Motor neuron (in vitro differentiated cells): ENCODE data around the gene LY9. TPM values are rescaled to one million over a fixed set of nuclear protein-coding genes. Genes with fewer than 3 reads are reported as not detected.
A peak's percentile ranks its signal among the peaks of the same experiment; 100 is the strongest.

Source experiments
- ATAC-seq, 8 experiments: fragments of 200-7000 bp; cut with Tn5 transposase; replicated peaks in 6 of 8; 2 replicates each; pipeline ENCODE4 v1.8.0; 2021; ENCODE audit warnings: mild to moderate bottlenecking in 8 of 8, moderate library complexity in 8 of 8
- H3K27ac ChIP-seq, 2 donors: fragments of 250-450 bp; sonication (Bioruptor Pico); 2 replicates each; pipeline ENCODE4 v1.9.0; 2021; ENCODE audit warnings: antibody characterized with exemption in 2 of 2, mild to moderate bottlenecking in 2 of 2, moderate library complexity in 1 of 2
- H3K4me1 ChIP-seq, 2 donors: fragments of 250-450 bp; sonication (Bioruptor Pico); replicated peaks in 1 of 2; 2 replicates each; pipeline ENCODE4 v1.6.1; 2021; ENCODE audit warnings: antibody characterized with exemption in 2 of 2, mild to moderate bottlenecking in 2 of 2, moderate library complexity in 1 of 2
- H3K4me3 ChIP-seq, 5 donors: fragments of 250-450 bp; sonication (Bioruptor Pico); 2 replicates each; pipeline ENCODE4 v1.9.0; 2021; ENCODE audit warnings: antibody characterized with exemption in 5 of 5, mild to moderate bottlenecking in 5 of 5, moderate library complexity in 4 of 5
- WGBS, 10 experiments: fragments of 450-650 bp; shearing (Covaris generic); methylation state at CpG; one replicate each; pipeline ENCODE4 v1.0.0; 2022; 5-methylcytosine and 5-hydroxymethylcytosine counted together
- in situ Hi-C, 9 experiments: fragments of 400-800 bp; cut with MboI; loops; one replicate each; pipeline ENCODE4 v1.15.0; 2021; ENCODE audit warnings: low sequenced_read_pairs in 9 of 9, low pct_unique_long_range_greater_than_20kb in 2 of 9; ENCODE audit not compliant: unreplicated experiment in 9 of 9
- total RNA-seq, 8 experiments: library from RNA; unstranded; fragments of 300-600 nt; gene quantifications; 2 replicates each; pipeline versions ENCODE4 v1.2.3 to v1.2.4, GENCODE V29; 2022

LY9 gene
- total RNA-seq = 1 to 10 TPM in 1 of 8 experiments, under 1 TPM in 6, not detected in 1; 0.05 to 1.4 (median 0.41) TPM

GRCh38 chr1:160795951-160796383 lies at the start of gene LY9:
TSS of gene LY9 (plus strand) at chr1:160796174. CDS start at chr1:160796188, 14 bp downstream.
- Histone ChIP-seq H3K4me1 (no peaks in the 10 kb centered on the region), H3K27ac (no peak within 1 kb of the TSS), H3K4me3 (no peak within 1 kb of the TSS)
- in situ Hi-C loops = no loop called here
- no peak for ATAC-seq
- WGBS, 10 experiments = 17 to 100% (median 87%) methylated on average over 1 to 4 of the region's 4 CpGs; no CpG with 5 or more reads in 2 of the 10 experiments

- in situ Hi-C loops = loop anchor here in 1 of 9 experiments (25.0 kb wide), 1 partner anchor 240 kb away; no protein-coding TSS in a partner anchor
- Histone ChIP-seq H3K27ac (no peak overlapping the region), H3K4me3 (no peak overlapping the region), H3K4me1 (peaks cover 0 to 4% of the 10 kb centered on the region in 2 donors)
- WGBS, 10 experiments = 0 to 79% (median 55%) methylated on average over 1 to 7 of the region's 7 CpGs; no CpG with 5 or more reads in 1 of the 10 experiments
- peak in 2 of 8 experiments; percentile 30 to 73 for ATAC-seq
Measured at GRCh38 chr1:160746836-160747500, 49.0 kb upstream of the LY9 start.

GRCh38 chr1:160747717-160748116 lies 48.3 kb upstream of the LY9 start:
- in situ Hi-C loops = loop anchor here in 1 of 9 experiments (25.0 kb wide), 1 partner anchor 240 kb away; no protein-coding TSS in a partner anchor
- H3K27ac ChIP-seq = no peak overlapping the region

DNA sequence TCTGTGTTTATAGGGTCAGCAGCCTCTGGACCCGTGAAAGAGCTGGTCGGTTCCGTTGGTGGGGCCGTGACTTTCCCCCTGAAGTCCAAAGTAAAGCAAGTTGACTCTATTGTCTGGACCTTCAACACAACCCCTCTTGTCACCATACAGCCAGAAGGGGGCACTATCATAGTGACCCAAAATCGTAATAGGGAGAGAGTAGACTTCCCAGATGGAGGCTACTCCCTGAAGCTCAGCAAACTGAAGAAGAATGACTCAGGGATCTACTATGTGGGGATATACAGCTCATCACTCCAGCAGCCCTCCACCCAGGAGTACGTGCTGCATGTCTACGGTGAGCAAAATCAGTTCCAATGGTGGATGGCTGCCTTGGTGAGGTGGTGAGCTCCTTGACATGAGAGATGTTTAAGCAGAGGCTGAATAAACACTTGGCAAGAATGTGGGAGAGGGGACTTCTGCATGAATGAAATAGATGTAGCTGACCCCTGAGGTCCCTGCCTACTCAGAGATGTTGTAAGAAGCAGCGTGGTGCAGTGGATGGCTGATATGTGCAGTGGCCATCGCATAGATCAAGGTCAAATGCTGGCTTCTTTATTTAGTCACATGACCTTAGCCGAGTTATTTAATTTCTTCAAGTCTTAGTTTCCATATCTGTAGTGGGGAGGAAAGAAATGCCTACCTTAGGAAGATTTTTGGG lies 47.6 kb upstream of the LY9 start:
- Histone ChIP-seq H3K4me1 (peaks cover 0 to 5% of the 10 kb centered on the region in 2 donors), H3K4me3 (no peak overlapping the region), H3K27ac (no peak overlapping the region)
- in situ Hi-C loops = loop anchor here in 1 of 9 experiments (25.0 kb wide), 1 partner anchor 239 kb away; no protein-coding TSS in a partner anchor
- peak in 2 of 8 experiments; percentile 55 to 79 for ATAC-seq
- 29 to 93% (median 81%) methylated on average over 1 to 9 of the region's 10 CpGs; no CpG with 5 or more reads in 2 of the 10 experiments for WGBS, 10 experiments

More at GRCh38 chr1:160747717-160748116, 48.3 kb upstream of the LY9 start:
- H3K4me3 ChIP-seq = no peak overlapping the region
- peaks cover 0 to 4% of the 10 kb centered on the region in 2 donors for H3K4me1 ChIP-seq
- ATAC-seq = no peak

- ATAC-seq = no peak
- 60 to 93% (median 89%) methylated on average over 1 of the region's 1 CpG; no CpG with 5 or more reads in 5 of the 10 experiments for WGBS, 10 experiments
- Histone ChIP-seq H3K4me3 (no peak overlapping the region), H3K4me1 (peaks cover 0 to 7% of the 10 kb centered on the region in 2 donors), H3K27ac (no peak overlapping the region)
- in situ Hi-C loops = loop anchor here in 1 of 9 experiments (25.0 kb wide), 1 partner anchor 238 kb away; no protein-coding TSS in a partner anchor
Measured at GRCh38 chr1:160748878-160749269, 47.1 kb upstream of the LY9 start.

DNA sequence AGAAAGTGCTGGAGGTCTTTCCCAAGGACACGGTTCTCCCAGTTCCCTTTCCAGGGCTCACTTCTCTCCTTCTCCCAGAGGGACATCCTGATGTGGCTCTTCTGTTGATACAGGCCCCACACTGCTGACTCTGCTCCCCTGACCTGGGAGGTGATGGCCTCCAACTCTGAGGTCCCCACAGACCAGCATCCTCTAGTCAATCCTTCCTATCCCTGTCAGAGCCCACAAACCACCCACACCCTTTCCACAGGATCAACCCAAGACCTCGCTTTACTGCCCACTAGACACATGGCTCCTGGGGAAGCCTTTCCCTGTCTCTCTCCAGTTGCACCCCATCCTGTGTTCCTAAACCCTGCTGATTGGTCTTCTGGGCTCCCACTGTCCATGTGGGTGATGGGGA lies 45.4 kb upstream of the LY9 start:
- 40 to 100% (median 66%) methylated on average over 1 to 2 of the region's 2 CpGs; no CpG with 5 or more reads in 4 of the 10 experiments for WGBS, 10 experiments
- in situ Hi-C loops = no loop called here
- Histone ChIP-seq H3K27ac (no peak overlapping the region), H3K4me3 (no peak overlapping the region), H3K4me1 (peaks cover 0 to 7% of the 10 kb centered on the region in 2 donors)
- no peak for ATAC-seq

- ATAC-seq = peak in 1 of 8 experiments; percentile 21
- WGBS, 10 experiments = 0 to 88% (median 64%) methylated on average over 2 to 3 of the region's 3 CpGs; no CpG with 5 or more reads in 1 of the 10 experiments
- Histone ChIP-seq H3K27ac (no peak overlapping the region), H3K4me3 (no peak overlapping the region), H3K4me1 (peaks cover 0 to 3% of the 10 kb centered on the region in 2 donors)
- in situ Hi-C loops = no loop called here
Measured at GRCh38 chr1:160752406-160752805, 43.6 kb upstream of the LY9 start.

- WGBS, 10 experiments = 0 to 66% (median 43%) methylated on average over 1 to 5 of the region's 5 CpGs
- in situ Hi-C loops = no loop called here
Measured at GRCh38 chr1:160752924-160753323, 43.0 kb upstream of the LY9 start.

GRCh38 chr1:160753594-160753993 lies 42.4 kb upstream of the LY9 start:
- Histone ChIP-seq H3K4me1 (peaks cover 0 to 3% of the 10 kb centered on the region in 2 donors), H3K4me3 (no peak overlapping the region), H3K27ac (no peak overlapping the region)
- in situ Hi-C loops = no loop called here
- ATAC-seq = no peak

More at GRCh38 chr1:160752924-160753323, 43.0 kb upstream of the LY9 start:
- Histone ChIP-seq H3K4me1 (peaks cover 0 to 3% of the 10 kb centered on the region in 2 donors), H3K4me3 (no peak overlapping the region), H3K27ac (no peak overlapping the region)
- ATAC-seq = peak in 1 of 8 experiments; percentile 58

- Histone ChIP-seq H3K4me3 (no peak overlapping the region), H3K4me1 (peaks cover 0 to 3% of the 10 kb centered on the region in 2 donors), H3K27ac (no peak overlapping the region)
- in situ Hi-C loops = no loop called here
- 0 to 100% (median 83%) methylated on average over 1 to 2 of the region's 2 CpGs; no CpG with 5 or more reads in 3 of the 10 experiments for WGBS, 10 experiments
- no peak for ATAC-seq
Measured at GRCh38 chr1:160755461-160755860, 40.5 kb upstream of the LY9 start.

DNA sequence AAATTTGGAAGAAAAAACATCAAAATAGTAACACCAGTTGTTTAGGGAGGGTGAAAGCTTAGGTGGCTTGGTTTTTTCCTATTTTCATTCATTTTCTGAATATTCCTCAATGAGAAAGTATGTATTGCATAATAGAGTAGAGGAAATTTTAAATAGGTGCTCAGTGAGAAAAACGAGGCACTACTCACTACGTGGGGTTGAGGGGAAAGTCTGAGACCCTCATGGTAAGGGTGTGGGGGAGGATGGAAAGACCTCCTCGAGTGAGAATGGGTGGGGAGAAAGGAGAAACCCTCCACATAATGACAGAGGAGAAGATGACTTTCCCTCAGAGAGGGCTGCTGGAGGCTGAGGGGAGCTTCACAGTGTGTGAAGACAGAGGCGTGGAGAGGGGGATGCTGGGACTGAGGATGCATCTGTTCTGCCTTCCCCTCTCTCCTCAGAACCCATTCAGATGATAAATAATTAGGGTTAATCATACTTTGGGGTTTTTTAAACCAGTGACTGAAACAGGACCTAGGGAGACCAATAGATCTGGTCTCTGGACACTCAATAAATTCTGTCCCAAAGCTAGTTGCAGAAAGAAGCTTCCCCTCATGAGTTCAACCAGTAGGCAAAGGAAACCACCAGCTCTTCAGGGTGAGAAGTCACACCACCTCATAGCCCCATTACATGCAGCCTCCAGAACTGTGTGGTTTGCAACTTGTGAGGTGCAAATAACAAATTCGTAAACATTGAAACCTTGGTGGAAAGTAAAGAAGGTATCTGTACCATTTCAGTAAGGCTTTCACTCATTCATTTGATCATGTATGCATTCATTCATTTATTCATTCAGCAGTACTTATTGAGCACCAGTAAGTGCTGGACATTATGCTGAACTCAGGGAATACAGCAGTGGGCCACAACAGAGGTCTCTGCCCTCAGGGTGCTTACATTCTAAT lies 39.8 kb upstream of the LY9 start:
- Histone ChIP-seq H3K4me1 (peaks cover 0 to 3% of the 10 kb centered on the region in 2 donors), H3K4me3 (no peak overlapping the region), H3K27ac (no peak overlapping the region)
- no peak for ATAC-seq
- in situ Hi-C loops = no loop called here
- WGBS, 10 experiments = 0 to 91% (median 55%) methylated on average over 1 to 4 of the region's 5 CpGs

DNA sequence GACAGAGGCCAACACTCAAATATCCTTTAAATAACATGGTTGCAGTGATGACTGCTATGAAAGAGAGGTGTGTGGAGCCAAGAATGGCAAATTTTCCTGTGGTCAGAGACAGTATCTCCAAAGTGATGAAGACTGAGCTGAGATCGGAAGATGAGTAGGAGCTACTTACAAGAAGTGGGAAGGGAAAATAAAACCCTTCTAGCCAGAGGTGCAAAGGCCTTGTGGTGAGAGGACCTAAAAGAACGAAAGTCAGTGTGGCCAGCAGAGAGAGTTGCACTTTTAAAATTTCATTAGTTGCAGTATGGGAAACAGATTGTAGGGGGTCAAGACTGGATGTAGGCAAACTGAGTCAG lies 39.1 kb upstream of the LY9 start:
- 0 to 100% (median 60%) methylated on average over 1 to 2 of the region's 2 CpGs; no CpG with 5 or more reads in 1 of the 10 experiments for WGBS, 10 experiments
- Histone ChIP-seq H3K4me3 (no peak overlapping the region), H3K27ac (no peak overlapping the region), H3K4me1 (peaks cover 0 to 3% of the 10 kb centered on the region in 2 donors)
- ATAC-seq = no peak
- in situ Hi-C loops = no loop called here
